Measurements from ENCODE around the gene MAP1S.

MAP1S gene

GRCh38 chr19:17739121-17739875 lies 20.0 kb downstream of the MAP1S start:
- DNase-seq (ENCODE audit: low read depth, low spot score), result no peak

GRCh38 chr19:17741456-17741855 lies 22.2 kb downstream of the MAP1S start:
- no peak for DNase-seq (ENCODE audit: low read depth, low spot score)

- DNase-seq (ENCODE audit: low read depth, low spot score), result no peak
These were observed 24.7 kb downstream of the MAP1S start for GRCh38 chr19:17743874-17744580.

- DNase-seq (ENCODE audit: low read depth, low spot score), result peak; percentile 78
These were observed 28.2 kb downstream of the MAP1S start for GRCh38 chr19:17747205-17748098.

GRCh38 chr19:17748884-17749638 lies 29.8 kb downstream of the MAP1S start:
- no peak for DNase-seq (ENCODE audit: low read depth, low spot score)

- DNase-seq (ENCODE audit: low read depth, low spot score), result no peak
These were observed 30.6 kb downstream of the MAP1S start for GRCh38 chr19:17749912-17750317.

- no peak for DNase-seq (ENCODE audit: low read depth, low spot score)
These were observed 32.0 kb downstream of the MAP1S start, which contains the start of gene FCHO1 for GRCh38 chr19:17751103-17751911. Gene FCHO1 (plus strand): TSS chr19:17751477. CDS start chr19:17755165, 3,688 bp downstream.

- DNase-seq (ENCODE audit: low read depth, low spot score), result no peak
These were observed 32.6 kb downstream of the MAP1S start for GRCh38 chr19:17751912-17752273.

GRCh38 chr19:17752865-17753639 lies 33.8 kb downstream of the MAP1S start:
- no peak for DNase-seq (ENCODE audit: low read depth, low spot score)

GRCh38 chr19:17753976-17754375 lies 34.7 kb downstream of the MAP1S start:
- no peak for DNase-seq (ENCODE audit: low read depth, low spot score)

- no peak for DNase-seq (ENCODE audit: low read depth, low spot score)
These were observed 35.6 kb downstream of the MAP1S start for GRCh38 chr19:17754634-17755442.

GRCh38 chr19:17755443-17755890 lies 36.2 kb downstream of the MAP1S start:
- DNase-seq (ENCODE audit: low read depth, low spot score), result no peak

- no peak for DNase-seq (ENCODE audit: low read depth, low spot score)
These were observed 36.8 kb downstream of the MAP1S start for GRCh38 chr19:17755977-17756670.

- DNase-seq (ENCODE audit: low read depth, low spot score), result no peak
These were observed 37.8 kb downstream of the MAP1S start for GRCh38 chr19:17757125-17757524.

- no peak for DNase-seq (ENCODE audit: low read depth, low spot score)
These were observed 39.2 kb downstream of the MAP1S start for GRCh38 chr19:17758515-17758914.

GRCh38 chr19:17761148-17761547 lies 41.9 kb downstream of the MAP1S start:
- DNase-seq (ENCODE audit: low read depth, low spot score), result no peak

GRCh38 chr19:17762505-17763229 lies 43.4 kb downstream of the MAP1S start:
- peak; percentile 95 for DNase-seq (ENCODE audit: low read depth, low spot score)
